Activated CD4-positive, alpha-beta T cell treated with anti-CD3 and anti-CD28 coated beads for 4 hours (primary cell): ENCODE data around the gene CCDC43.
A peak's percentile ranks its signal among the peaks of the same experiment; 100 is the strongest.
"Not testable (repeated sequence)": the region's sequence is repeated elsewhere in the genome, so short reads cannot be mapped to it uniquely, and the experiment has no call there.

Experiments
- DNase-seq, 2 donors: peaks; one replicate each; pipeline ENCODE4 v3.0.0-alpha.2; 2020

CCDC43 gene

DNA sequence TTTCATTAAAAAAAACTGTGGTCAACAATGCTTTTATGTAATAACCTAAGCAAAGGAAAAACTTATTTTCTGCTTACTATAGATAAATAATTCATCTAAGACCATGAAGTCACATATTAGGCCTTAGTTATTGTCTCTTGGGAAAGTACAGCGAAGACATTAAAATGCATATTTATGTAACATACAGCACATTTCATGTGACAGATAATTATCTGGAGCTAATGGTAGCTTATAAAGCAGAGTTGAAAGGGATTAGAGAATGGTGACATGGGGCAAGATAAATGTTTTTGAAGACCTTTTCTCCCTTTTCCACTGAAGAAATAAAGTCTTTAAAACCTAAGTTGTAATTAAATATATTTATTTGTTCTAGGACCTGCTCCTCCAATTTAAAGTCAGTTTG, 23.6 kb downstream of the CCDC43 start:
- DNase-seq, result no peak

DNA sequence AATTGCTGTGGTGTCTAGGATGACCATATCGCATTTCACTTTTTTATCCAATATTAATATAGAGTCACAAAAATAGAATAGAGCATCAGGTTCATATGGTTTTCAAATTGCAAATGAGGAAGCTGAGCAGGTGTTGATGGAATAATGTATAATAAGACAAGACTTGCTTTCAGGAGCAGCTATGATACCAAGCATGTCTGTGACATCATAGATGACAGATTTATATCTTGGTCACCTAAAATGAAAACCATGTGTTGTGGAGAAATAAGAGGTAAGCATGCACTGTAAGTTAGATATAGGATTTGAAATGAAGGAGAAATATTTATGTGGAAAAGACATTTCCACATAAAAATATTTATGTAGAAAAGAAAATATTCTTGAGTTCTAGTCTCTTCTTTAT, 24.7 kb downstream of the CCDC43 start:
- no peak for DNase-seq

DNA sequence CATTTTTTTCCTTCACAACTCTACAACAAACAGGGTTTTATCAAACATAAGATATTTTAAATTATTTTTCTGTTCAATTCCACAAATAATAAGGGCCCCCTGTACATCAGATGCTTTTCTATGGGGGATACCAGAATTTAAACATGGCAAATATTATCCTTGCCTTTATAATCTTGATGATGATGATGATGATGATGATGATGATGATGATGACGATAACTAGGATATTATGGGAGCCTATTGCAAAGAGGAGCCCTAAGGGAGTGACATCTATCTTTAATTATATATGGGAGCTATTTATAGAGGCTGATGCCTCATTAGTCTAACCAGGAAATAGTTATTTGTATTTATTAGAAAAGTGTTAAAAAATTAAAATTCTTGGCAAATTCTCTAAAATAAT, 26.5 kb downstream of the CCDC43 start:
- no peak for DNase-seq

DNA sequence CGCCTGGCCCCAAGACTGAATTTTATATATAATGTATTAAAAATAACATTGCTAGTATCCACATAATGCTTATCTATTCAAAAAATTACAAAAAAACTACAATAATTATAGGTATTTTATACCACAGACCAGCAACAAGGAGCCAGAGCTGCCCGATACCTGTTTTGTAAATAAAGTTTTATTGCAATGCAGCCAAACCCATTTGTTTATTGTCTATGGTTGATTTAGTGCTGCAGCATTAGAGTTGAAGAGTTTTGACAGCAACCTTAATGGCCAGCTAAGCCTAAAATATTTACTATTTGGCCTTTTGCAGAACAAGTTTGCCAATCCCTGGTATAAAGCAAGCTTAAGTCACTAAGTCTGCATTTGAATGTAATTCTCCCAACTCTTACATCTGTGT, 27.7 kb downstream of the CCDC43 start:
- no peak for DNase-seq

DNA sequence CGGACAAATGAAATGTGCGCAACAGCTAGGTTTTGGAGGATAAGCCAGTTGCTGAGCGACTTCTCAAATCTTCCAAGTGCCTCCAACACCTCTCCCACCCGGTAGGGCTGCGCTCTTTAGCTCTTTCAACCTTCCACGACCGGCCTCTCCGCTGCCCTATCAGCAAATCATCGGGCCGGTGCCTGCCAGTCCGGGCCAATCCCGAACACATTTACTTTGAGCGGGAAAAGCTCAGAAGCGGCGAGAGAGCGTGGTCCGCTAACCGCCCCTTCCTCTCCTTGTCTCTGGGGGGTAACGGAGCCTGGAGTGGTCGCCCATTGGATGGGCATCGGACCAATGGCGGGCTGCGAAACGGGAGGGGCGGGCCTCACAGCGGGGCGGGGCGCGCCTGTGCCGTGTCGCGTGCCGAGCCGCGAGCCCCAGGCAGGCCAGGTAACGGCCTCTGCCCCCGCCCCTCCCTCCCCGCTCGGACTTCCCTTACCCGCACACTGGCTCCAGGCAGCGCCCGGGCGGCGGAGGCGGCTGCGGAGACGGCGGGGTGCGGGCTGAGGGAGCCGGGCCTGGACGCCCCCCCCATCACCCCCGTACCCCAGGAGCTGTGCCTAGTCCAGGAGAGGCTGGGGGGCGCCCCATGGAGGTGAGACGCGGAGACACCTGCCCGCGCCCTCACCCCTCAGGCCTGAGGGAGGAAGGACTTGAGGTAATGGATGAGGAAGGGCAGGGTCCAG, 33.4 kb downstream of the CCDC43 start, which contains the start of gene MEIOC:
Gene MEIOC (plus strand): TSS at position 486 of the 728 bp plus-strand sequence. CDS start 146 bp downstream, at position 632.
- peak; percentile 14 to 26 for DNase-seq

DNA sequence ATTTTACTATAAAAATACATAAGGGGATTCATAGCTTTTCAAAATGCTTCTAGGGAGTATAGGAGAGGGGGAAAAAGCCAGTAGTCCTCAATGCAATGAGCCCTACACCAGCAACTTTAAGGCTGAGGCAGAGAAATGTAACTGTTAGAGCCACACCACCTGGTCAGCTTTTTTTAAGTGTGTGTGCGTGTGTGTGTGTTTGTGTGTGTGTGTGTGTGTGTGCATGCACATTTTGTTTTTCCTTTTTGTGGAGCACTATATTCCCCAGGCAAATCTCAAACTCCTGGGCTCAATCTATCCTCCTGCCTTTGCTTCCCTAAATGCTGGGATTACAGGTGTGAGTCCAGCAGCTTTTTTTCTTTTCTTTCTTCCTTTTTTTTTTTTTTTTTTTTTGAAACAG, 35.6 kb downstream of the CCDC43 start:
- DNase-seq, result no peak

DNA sequence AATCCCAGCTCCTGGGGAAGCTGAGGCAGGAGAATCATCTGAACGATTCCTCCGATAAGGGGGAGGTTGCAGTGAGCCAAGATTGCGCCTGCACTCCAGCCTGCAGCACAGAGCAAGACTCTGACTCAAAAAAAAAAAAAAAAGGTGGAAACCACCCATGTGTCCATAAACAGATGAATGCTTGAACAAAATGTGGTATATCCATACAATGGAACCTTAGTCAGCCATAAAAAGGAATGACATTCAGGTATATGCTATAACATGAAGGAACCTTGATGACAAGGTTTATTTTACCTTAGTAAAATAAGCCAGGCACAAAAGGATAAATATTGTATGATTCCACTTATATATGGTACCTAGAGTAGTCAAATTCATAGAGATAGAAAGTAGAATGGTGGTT, 36.2 kb downstream of the CCDC43 start:
- no peak for DNase-seq

DNA sequence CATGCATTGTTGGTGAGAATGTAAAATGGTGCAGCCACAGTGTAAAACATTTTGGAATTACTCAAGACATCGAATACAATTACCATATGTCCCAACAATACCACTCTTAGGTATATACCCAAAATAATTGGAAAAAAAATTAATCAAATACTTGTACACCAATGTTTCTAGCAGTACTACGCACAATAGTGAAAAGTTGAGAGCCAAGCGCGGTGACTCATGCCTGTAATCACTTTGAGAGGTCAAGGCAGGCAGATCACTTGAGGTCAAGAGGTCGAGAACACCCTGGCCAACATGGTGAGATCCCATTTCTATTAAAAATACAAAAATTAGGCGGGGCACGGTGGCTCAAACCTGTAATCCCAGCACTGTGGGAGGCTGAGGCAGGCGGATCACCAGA, 36.8 kb downstream of the CCDC43 start:
- DNase-seq, result no peak

DNA sequence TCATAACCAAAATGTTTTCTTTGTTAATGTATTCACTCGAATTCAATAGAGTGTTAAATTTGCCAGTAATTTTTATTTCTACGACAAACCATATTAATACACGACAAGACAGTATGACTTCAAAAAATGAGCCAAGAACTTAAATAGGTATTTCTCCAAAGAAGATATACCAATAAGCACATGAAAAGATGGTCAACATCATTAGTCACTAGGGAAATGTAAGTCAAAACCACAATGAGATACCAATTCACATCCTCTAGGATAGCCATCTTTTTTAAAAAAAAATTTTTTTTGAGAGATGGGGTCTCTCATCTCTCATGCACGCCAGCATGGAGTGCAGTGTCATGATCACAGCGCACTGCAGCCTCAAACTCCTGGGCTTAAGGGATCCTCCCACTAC, 38.3 kb downstream of the CCDC43 start:
- no peak for DNase-seq

DNA sequence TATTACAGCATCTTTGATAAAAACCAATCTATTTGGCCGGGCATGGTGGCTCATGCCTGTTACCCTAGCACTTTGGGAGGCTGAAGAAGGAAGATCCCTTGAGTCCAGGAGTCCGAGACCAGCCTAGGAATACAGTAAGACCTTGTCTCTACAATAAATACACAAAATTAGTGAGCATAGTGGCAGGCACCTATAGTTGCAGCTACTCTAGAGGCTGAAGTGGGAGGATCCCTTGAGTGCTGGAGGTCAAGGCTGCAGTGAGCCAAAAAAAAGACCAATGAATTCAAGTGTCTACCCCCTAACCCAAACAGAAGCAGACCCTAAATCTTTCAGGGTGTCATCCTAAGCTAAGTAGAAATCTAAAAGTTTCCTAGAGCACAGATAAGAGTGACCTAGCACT, 40.6 kb downstream of the CCDC43 start:
- no peak for DNase-seq

DNA sequence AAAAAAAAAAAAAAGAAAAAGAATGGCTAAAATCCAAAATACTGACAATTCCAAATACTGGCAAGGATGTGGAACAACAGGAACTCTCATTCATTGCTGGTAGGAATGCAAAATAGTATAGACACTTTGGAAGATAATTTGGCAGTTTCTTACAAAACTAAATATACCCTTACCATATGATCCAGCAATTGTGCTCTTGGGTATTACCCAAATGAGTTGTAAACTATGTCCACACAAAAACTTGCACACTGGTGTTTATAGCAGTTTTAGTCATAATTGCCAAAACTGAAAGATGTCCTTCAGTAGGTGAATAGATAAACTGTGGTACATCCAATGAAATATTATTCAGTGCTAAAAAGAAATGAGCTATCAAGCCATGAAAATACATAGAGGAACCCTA, 41.8 kb downstream of the CCDC43 start:
- DNase-seq, result no peak

DNA sequence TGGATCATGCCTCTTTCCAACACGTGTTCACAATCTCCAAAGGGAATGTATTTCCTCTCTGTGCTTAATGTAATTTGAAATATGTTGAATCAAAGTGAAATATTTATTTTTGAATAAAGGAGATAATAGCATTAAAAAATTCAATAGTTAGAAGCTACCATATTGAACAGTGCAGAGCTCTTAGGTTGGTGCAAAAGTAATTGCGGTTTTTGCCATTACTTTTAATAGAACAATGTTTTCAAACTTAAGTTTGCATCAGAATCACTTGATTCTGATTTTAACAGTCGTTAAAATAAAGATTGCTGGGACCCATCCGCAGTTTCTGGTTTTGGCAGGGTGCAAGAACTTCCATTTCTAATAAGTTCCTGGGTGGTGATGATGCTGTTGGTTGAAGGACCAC, 43.3 kb downstream of the CCDC43 start:
- no peak for DNase-seq

DNA sequence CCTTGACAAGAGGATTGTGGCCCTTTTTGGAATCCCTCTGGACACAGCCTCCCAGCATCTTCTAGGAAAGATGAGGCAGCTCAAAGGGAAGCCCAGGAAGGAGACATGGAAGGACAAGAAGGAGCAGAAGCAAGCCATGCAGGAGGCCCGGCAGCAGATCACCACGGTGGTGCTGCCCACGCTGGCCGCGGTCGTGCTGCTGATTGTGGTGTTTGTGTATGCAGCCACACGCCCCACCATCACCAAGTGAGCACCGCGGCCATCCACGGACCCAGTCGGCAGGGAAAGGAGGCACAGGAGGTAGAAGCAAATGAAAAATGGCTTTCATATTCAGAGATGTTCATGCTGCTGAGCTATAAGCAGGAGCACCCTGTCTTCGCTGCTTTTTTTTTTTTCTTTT, 44.2 kb downstream of the CCDC43 start:
- no peak for DNase-seq

DNA sequence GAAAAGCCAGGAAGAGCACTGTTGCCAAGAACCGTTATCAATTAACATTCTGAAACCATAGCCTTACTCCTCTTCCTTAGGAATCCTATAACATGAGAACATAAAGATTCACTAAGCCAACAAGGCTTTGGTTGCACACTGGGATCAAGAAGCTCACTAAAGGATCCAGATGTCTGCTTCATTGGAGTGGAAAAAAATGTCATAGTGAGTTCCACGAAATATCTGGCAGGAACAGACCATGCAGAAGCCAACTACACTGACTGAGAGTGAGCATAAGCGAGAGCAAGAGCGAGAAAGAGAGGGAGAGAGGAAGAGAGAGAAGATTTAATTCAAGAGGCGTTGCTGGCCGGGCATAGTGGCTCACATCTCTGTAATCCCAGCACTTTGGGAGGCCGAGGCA, 46.7 kb downstream of the CCDC43 start:
- no peak for DNase-seq

DNA sequence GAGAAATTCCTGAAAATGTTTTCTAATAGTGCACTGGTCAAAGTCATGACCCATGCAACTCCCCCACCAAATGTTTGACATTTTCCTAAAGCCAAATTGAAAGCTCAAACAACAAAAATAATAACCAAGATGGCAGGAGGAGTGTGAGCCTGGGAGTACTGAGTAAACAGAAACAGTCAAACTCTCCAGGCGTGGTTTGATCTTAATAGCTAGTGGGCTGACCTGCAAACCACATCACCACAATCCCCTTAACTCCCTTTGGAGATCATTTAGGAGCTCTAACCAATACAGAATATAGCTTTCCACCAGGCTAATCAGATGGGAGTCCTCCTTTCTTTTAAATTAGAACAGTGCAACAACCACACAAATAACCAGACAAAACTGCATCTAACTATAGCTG, 52.5 kb downstream of the CCDC43 start:
- no peak for DNase-seq

DNA sequence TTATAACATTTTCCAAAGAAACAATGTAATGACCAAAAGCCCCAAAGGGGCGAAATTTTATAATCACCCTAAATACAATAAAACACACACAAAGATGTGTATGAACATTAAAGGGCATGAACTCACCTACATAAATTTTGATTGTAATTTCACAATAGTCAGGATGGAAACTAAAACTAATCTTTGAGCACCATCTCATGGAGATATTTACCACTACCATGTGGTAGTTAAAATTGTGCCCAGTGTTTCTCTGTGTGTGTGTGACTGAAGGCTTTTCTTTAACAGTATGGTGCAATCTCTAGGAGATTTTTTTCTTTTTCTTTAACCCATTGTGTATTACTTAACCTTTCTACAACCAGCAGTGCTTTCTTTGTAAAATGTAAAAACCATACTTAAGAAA, 53.0 kb downstream of the CCDC43 start:
- DNase-seq, result no peak

DNA sequence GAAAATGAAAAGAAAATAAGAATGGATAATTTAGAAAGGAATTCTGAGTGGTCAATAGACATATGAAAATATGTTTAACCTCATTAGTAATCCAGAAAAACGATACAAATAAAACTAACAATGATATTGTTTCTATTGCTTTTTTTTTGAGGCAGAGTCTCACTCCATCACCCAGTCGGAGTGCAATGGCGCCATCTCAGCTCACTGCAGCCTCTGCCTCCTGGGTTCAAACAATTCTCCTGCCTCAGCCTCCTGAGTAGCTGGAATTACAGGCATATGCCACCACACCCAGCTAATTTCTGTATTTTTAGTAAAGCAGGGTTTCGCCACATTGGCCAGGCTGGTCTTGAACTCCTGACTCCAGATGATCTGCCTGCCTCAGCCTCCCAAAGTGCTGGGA, 55.2 kb downstream of the CCDC43 start:
- DNase-seq, result not testable (repeated sequence)

DNA sequence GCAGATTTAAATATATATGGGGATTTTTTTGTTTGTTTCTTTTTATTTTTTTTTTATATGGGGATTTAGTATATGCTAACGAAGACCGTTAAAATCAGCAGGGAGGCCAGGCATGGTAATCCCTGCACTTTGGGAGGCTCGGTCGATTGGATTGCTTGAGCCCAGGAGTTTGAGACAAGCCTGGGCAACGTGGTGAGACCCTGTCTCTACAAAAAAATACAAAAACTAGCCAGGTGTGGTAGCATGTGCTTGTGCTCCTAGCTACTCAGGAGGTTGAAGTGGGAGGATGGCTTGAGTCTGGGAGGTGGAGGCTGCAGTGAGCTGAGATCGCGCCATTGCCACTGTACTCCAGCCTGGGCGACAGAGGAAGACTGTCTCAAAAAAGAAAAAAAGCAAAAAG, 55.6 kb downstream of the CCDC43 start:
- no peak for DNase-seq

DNA sequence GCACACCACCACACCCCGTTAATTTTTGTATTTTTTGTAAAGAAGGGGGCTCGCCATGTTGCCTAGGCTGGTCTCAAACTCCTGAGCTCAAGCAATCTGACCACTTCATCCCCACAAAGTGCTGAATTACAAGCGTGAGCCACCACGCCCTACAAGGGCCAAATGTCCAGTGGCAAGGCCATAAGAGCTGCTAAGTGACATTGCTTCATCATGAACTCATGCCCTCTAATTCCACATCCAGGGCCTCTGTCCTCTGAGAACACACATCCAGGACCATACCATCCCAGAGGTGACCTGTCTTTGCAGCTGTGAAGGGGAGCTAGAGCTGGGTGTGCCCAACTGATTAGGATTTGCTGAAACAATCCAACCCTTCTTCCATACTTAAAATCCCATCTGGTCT, 58.9 kb downstream of the CCDC43 start:
- DNase-seq, result no peak

DNA sequence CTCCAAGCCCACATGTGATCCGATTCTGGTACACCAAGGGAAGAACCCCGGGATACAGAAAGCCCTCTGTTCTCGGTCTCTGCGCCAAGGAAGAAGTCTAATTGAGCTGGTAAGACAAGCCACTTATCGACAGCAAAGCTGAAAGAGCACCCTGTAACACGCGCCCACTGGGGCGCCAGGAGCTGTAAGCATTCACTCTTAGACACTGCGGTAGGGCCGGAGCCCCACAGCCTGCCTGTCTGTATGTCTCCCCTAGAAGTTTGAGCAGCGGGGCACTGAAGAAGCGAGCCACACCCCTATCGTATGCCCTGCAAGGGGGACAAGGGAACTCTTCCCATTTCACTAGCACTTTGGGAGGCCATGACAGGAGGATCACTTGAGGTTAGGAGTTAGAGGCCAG, 60.3 kb downstream of the CCDC43 start:
- no peak for DNase-seq

DNA sequence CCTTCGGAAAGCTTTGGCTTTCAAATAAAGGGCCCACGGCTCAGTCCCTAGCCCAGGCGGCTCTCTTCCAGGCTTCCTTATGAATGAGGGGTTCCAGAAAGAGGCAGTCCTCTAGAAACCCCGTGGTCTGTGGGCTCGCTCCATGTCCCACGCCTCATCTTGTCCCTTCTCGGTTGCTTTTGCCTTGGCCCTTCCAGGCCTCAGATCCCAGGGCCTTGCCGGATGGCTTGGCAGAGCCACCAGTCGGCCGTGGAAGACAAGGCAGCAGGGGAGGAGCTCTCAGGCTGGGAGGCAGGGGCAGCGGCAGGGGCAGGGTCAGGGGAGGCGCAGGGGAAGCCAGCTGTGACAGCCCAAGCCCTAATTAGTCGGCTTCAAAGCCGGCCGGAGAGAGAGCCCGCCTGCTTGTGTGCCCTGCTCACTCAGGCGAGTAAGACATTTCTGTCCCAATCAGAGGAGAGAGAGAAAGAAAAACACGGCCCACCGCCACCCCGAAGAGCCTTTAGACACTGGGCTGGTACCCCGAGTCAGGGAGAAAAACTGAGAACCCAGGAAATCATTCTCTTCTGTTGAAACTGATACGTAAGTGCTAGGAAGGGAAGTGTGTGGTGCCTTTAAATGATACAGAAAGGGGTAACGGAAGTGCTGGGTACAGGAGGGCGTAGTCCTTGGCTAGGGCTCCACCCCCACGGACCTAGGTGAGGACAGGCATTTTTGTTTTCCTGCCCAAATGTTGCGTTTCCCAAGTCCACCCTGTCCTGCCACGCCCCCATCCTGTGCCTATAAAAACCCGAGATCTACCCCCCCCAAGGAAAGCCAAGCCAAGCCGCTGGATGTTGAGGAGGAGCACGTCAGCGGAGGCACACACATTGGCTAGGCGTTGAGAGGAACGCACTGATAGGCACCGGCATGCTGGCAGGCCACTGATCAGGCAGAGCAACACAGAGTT, 61.1 kb downstream of the CCDC43 start:
- DNase-seq, result no peak

DNA sequence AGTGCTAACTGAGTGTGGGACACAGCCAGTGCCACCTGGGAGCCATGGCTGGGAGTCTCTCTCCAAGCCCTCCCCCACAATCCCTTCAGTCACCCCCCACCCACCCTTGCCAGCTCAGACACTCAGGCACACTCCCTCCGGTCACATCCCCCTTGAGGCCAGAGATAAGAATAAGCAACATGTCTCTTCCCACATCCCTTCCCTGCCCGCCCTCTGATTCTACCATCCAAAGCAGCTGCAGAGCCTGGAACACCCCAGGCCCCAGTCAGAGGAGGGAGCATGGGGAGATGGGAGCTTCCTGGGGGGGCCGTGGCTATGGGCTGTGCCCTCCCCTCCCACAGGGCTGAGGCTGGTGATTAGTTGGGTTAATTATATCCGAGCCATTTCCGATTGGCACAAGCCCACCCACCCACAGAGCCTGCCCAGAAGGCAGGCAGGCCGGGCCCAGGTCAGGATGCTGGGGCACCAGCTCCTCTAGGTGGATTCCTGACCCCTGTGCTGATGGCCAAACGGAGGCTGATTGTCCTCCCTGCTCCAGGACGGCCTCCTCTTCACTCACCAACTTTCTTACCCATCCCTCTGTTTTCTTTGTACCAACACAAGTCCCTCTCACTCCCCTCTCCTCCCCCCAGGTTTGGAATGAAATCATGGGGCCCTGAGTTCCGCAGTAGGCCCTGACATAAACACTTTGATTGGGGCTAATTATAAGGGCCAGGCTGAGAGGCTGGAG, 61.9 kb downstream of the CCDC43 start:
- no peak for DNase-seq
